Heart left ventricle (tissue), 16 donors: Measurements from ENCODE around the gene RPS14. TPM values are rescaled to one million over a fixed set of nuclear protein-coding genes. Genes with fewer than 3 reads are reported as not detected.
A peak's percentile ranks its signal among the peaks of the same experiment; 100 is the strongest.

Experiments used
- ATAC-seq, 4 donors: fragments of 200-7000 bp; cut with Tn5 transposase; one replicate each; pipeline ENCODE4 v1.9.1; 2020 to 2022; ENCODE audit warnings: moderate library complexity in 4 of 4, mild to moderate bottlenecking in 3 of 4, moderate number of reproducible peaks in 1 of 4
- DNase-seq, 5 donors: peaks; one replicate each; pipeline ENCODE4 v3.0.0-alpha.2; 2020
- H3K27ac ChIP-seq, 12 donors: fragments of 200-600 bp; sonication (generic) in 4 of 12; one replicate each; pipeline versions ENCODE4 v1.5.0 to v1.8.0; 2016 to 2022; ENCODE audit warnings: mild to moderate bottlenecking in 2 of 12
- H3K27me3 ChIP-seq, 9 donors: fragments of 200-600 bp; sonication (generic) in 2 of 9; one replicate each; pipeline versions ENCODE4 v1.5.1 to v1.8.0; 2016 to 2022; ENCODE audit warnings: mild to moderate bottlenecking in 3 of 9
- H3K36me3 ChIP-seq, 9 donors: fragments of 200-600 bp; sonication (generic) in 2 of 9; one replicate each; pipeline versions ENCODE4 v1.5.0 to v1.8.0; 2018 to 2022; ENCODE audit warnings: mild to moderate bottlenecking in 2 of 9
- H3K4me1 ChIP-seq, 12 donors: fragments of 200-600 bp; sonication (generic) in 4 of 12; one replicate each; pipeline versions ENCODE4 v1.5.0 to v1.8.0; 2016 to 2022; ENCODE audit warnings: mild to moderate bottlenecking in 3 of 12
- H3K4me3 ChIP-seq, 12 donors: fragments of 200-600 bp; sonication (generic) in 4 of 12; one replicate each; pipeline versions ENCODE4 v1.5.0 to v1.8.0; 2017 to 2022; ENCODE audit warnings: mild to moderate bottlenecking in 9 of 12, moderate library complexity in 4 of 12
- H3K9me3 ChIP-seq, 12 donors: fragments of 200-600 bp; sonication (generic) in 4 of 12; one replicate each; pipeline versions ENCODE4 v1.5.0 to v1.8.0; 2016 to 2022; ENCODE audit warnings: mild to moderate bottlenecking in 1 of 12
- CTCF ChIP-seq, 12 donors: fragments of 200-600 bp; sonication (generic) in 4 of 12; IDR thresholded peaks; one replicate each; pipeline versions ENCODE4 v1.5.0 to v1.8.0; 2018 to 2022; ENCODE audit warnings: antibody characterized with exemption in 12 of 12, mild to moderate bottlenecking in 5 of 12
- POLR2A ChIP-seq, 2 donors: fragments of 450-650 bp; IDR thresholded peaks; one replicate each; pipeline ENCODE4 v1.6.1; 2017; ENCODE audit warnings: antibody characterized with exemption in 2 of 2, mild to moderate bottlenecking in 2 of 2, moderate library complexity in 2 of 2
- WGBS, 4 donors: extraction: QIAGEN DNeasy Blood & Tissue Kit in 2 of 4; methylation state at CpG; one replicate each; pipeline versions ENCODE4 v1.1.5 to v1.1.7; 2013 to 2018; 5-methylcytosine and 5-hydroxymethylcytosine counted together
- intact Hi-C, 10 donors: fragments of 100-400 bp; cut with DNase I; formaldehyde crosslinking; loops; one replicate each; pipeline versions ENCODE4 v1.11.1 to v1.14.2; 2022
- polyA plus RNA-seq, 2 donors: library from polyadenylated mRNA; stranded (reverse); fragments of 200-250 nt; gene quantifications; one replicate each; pipeline ENCODE4 v1.2.3, GENCODE V29; 2013
- total RNA-seq, 9 donors: library from RNA; depleted of rRNA in 2 of 9; stranded (reverse); fragments of >200 nt in 2 of 9; fragmentation: NEBNext Ultra II Directional in 3 of 9; extraction: Animal tissue kit (Norgen Biotek cat#: 25700) in 3 of 9; gene quantifications; one replicate each; pipeline versions ENCODE4 v1.1.0 to v1.2.4, GENCODE V29; 2016 to 2023
- donor health status: ischemic (EF 13 %, LVEDD 7.1; RV severe dilation, severe dysfunction).
- donor health status: healthy with polysubstance abuse.
- donor health status: DM: no; HTN: yes; CAD: no.
- donor health status: DM: no; HTN: no; CAD: no.
- donor health status: ischemic (EF 25% LVEDD 6.9; RV normal size, moderate dysfunction).
- donor health status: ischemic (EF 25% LVEDD 5.7; RV mildly dilated, moderate dysfunction).
- donor health status: healthy.
- donor health status: DM: yes; HTN: yes; CAD: no.
- donor health status: ischemic (EF 35%, LVEDD 5.7; RV mildly dilated, moderate dysfunction).
- donor health status: nonischemic (EF 11% LVEDD 7.7; RV severe dilation, severe dysfunction).
- donor health status: DM: yes; HTN: yes; CAD: no.
- donor health status: PGD.
- donor health status: ischemic (EF 29% LVEDD 5.4; RV normal size, mild dysfunction).
- donor health status: nonischemic (EF 23%, LVEDD 6.1; RV moderate dilation, normal function).

The RPS14 gene
- total and polyA plus RNA-seq, 11 donors: 1,031 to 3,474 (median 1,358) TPM

GRCh38 chr5:150400316-150401075, 49.0 kb downstream of the RPS14 start:
- TF ChIP-seq POLR2A (IDR thresholded peaks at IDR 0.05): no peak
- TF ChIP-seq CTCF (IDR thresholded peaks at IDR 0.05): no peak
- H3K9me3 ChIP-seq: no peaks in the 10 kb centered on the region
- H3K36me3 ChIP-seq: peaks cover 0 to 98% (median 92%) of the 10 kb centered on the region in 9 donors
- intact Hi-C loops: loop anchor here in 2 of 10 donors (5.0 kb wide), 1 partner anchor 37 kb away; no protein-coding TSS in a partner anchor
- DNase-seq (peak in 1 of 5 donors; percentile 10), ATAC-seq (no peak)
- H3K4me3 ChIP-seq: no peak overlapping the region
- WGBS, 4 donors: 84 to 85% (median 84%) methylated on average over 12 of the region's 12 CpGs
- H3K27ac ChIP-seq: no peak overlapping the region
- H3K27me3 ChIP-seq: no peaks in the 10 kb centered on the region
- peaks cover 0 to 14% (median 0%) of the 10 kb centered on the region in 12 donors for H3K4me1 ChIP-seq

- intact Hi-C loops: loop anchor here in 8 of 10 donors (5.0 to 10.0 kb wide), 2 partner anchors 38 to 45 kb away; partner anchors contain the start of gene RPS14 (in 1 of the 8)
- no peak for ATAC-seq
- 80 to 86% (median 83%) methylated on average over 11 of the region's 11 CpGs for WGBS, 4 donors
- H3K36me3 ChIP-seq: peaks cover 0 to 96% (median 91%) of the 10 kb centered on the region in 9 donors
- peaks cover 0 to 11% (median 0%) of the 10 kb centered on the region in 12 donors for H3K4me1 ChIP-seq
- TF ChIP-seq POLR2A (IDR thresholded peaks at IDR 0.05) (no peak), CTCF (IDR thresholded peaks at IDR 0.05) (no peak)
- no peak overlapping the region for H3K4me3 ChIP-seq
- peak in 1 of 5 donors; percentile 28 for DNase-seq
- H3K27me3 ChIP-seq: no peaks in the 10 kb centered on the region
- no peak overlapping the region for H3K27ac ChIP-seq
- H3K9me3 ChIP-seq: no peaks in the 10 kb centered on the region
Observed at GRCh38 chr5:150399524-150400211, 49.9 kb downstream of the RPS14 start.

GRCh38 chr5:150398722-150399523, 50.6 kb downstream of the RPS14 start:
- ATAC-seq (no peak), DNase-seq (peak in 1 of 5 donors; percentile 29)
- 71 to 86% (median 79%) methylated on average over 12 of the region's 12 CpGs for WGBS, 4 donors
- peak in 5 of 12 donors; percentile 14 to 24 (median 16) for TF ChIP-seq CTCF (IDR thresholded peaks at IDR 0.05)
- no peak for TF ChIP-seq POLR2A (IDR thresholded peaks at IDR 0.05)
- H3K36me3 ChIP-seq: peaks cover 0 to 96% (median 91%) of the 10 kb centered on the region in 9 donors
- H3K27me3 ChIP-seq: no peaks in the 10 kb centered on the region
- no peak overlapping the region for H3K4me3 ChIP-seq
- no peak overlapping the region for H3K27ac ChIP-seq
- intact Hi-C loops: loop anchor here in 6 of 10 donors (5.0 to 10.0 kb wide), 2 partner anchors 38 to 46 kb away; partner anchors contain the start of gene RPS14 (in 1 of the 6)
- H3K4me1 ChIP-seq: peaks cover 0 to 4% (median 0%) of the 10 kb centered on the region in 12 donors
- no peaks in the 10 kb centered on the region for H3K9me3 ChIP-seq
